DOHH2 (cell line): Measurements from ENCODE around the gene PLVAP.

Experiments used
- EZH2phosphoT487 ChIP-seq: fragments of 200-600 bp; sonication (generic); IDR thresholded peaks from 2 replicates; pipeline ENCODE4 v1.6.1; 2017; ENCODE audit warnings: borderline replicate concordance, mild to moderate bottlenecking, antibody characterized with exemption, low read length, moderate library complexity, mixed read lengths
- TF ChIP-seq, protein P1 (sequence below): fragments of 200-600 bp; sonication (generic); IDR thresholded peaks from one replicate; pipeline ENCODE4 v1.5.1; 2014; ENCODE audit warnings: antibody characterized with exemption, mild to moderate bottlenecking, low read depth, low read length; ENCODE audit not compliant: poor library complexity, severe bottlenecking

DNA sequence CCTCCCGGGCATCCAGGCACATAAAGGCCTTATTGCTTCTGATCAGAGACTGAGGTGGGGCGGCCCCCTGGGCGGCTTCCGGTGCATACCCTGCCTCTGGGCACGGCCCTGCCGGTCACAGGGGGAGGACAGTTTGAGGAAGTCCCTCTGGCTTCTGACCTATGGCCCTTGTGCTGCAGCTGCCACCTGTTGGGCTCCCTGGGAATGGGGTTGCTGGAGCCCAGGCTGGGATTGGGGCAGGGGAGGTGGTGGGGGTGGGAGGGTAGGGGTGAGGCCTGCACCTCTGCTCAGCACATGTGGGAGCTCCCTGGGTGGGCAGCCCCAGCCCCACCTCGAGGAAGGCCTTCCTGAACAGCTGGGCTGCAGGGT lies 53.2 kb downstream of the PLVAP start:
- TF ChIP-seq, protein P1, sequence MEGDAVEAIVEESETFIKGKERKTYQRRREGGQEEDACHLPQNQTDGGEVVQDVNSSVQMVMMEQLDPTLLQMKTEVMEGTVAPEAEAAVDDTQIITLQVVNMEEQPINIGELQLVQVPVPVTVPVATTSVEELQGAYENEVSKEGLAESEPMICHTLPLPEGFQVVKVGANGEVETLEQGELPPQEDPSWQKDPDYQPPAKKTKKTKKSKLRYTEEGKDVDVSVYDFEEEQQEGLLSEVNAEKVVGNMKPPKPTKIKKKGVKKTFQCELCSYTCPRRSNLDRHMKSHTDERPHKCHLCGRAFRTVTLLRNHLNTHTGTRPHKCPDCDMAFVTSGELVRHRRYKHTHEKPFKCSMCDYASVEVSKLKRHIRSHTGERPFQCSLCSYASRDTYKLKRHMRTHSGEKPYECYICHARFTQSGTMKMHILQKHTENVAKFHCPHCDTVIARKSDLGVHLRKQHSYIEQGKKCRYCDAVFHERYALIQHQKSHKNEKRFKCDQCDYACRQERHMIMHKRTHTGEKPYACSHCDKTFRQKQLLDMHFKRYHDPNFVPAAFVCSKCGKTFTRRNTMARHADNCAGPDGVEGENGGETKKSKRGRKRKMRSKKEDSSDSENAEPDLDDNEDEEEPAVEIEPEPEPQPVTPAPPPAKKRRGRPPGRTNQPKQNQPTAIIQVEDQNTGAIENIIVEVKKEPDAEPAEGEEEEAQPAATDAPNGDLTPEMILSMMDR: no peak
- no peak for TF ChIP-seq EZH2phosphoT487
